Thyroid gland (tissue), 4 donors: ENCODE results near the gene RPL10A. TPM values are rescaled to one million over a fixed set of nuclear protein-coding genes. Genes with fewer than 3 reads are reported as not detected.

Experiments
- DNase-seq, 2 donors: peaks; one replicate each; pipeline ENCODE4 v3.0.0-alpha.2; 2019
- H3K27ac ChIP-seq, 3 donors: fragments of 200-600 bp; sonication (generic); 1 replicate in 2 of 3; 2 replicates in 1 of 3; pipeline ENCODE4 v1.5.1; 2016 to 2019; ENCODE audit warnings: mild to moderate bottlenecking in 1 of 3, moderate library complexity in 1 of 3
- H3K27me3 ChIP-seq: fragments of 200-600 bp; sonication (generic); one replicate; pipeline ENCODE4 v1.5.1; 2019
- H3K36me3 ChIP-seq, 2 donors: fragments of 200-600 bp; sonication (generic); one replicate each; pipeline ENCODE4 v1.5.1; 2016 to 2019
- H3K4me1 ChIP-seq, 2 donors: fragments of 200-600 bp; sonication (generic); one replicate each; pipeline ENCODE4 v1.5.1; 2017 to 2019
- H3K4me3 ChIP-seq, 3 donors: fragments of 200-600 bp; sonication (generic); replicated peaks in 1 of 3; 1 replicate in 2 of 3; 2 replicates in 1 of 3; pipeline ENCODE4 v1.5.1; 2016; ENCODE audit warnings: mild to moderate bottlenecking in 1 of 3
- H3K9me3 ChIP-seq: fragments of 200-600 bp; sonication (generic); one replicate; pipeline ENCODE4 v1.5.1; 2017
- POLR2A ChIP-seq, 2 donors: fragments of 450-650 bp; IDR thresholded peaks; one replicate each; pipeline ENCODE4 v1.6.1; 2017; ENCODE audit warnings: antibody characterized with exemption in 2 of 2, mild to moderate bottlenecking in 2 of 2, moderate library complexity in 1 of 2
- WGBS, 2 donors: methylation state at CpG; one replicate each; pipeline ENCODE4 v1.1.5; 2017; 5-methylcytosine and 5-hydroxymethylcytosine counted together
- intact Hi-C: fragments of 100-400 bp; cut with DNase I; formaldehyde crosslinking; loops from one replicate; pipeline ENCODE4 v1.15.1; 2023
- total RNA-seq, 4 donors: library from RNA; depleted of rRNA; stranded (reverse); fragments of >200 nt; gene quantifications; one replicate each; pipeline ENCODE4 v1.2.3, GENCODE V29; 2016
- TF ChIP-seq, protein P1 (sequence below), 6 experiments: fragments of 200-600 bp in 3 of 6; fragments of 450-650 bp in 3 of 6; sonication (generic) in 3 of 6; IDR thresholded peaks; one replicate each; pipeline ENCODE4 v1.5.1; 2016 to 2019; ENCODE audit warnings: antibody characterized with exemption in 6 of 6, mild to moderate bottlenecking in 2 of 6, inconsistent platforms in 1 of 6, moderate library complexity in 1 of 6

Gene RPL10A
- total RNA-seq, 4 donors from 2014 or later: 1,123 to 2,881 (median 1,235) TPM

DNA sequence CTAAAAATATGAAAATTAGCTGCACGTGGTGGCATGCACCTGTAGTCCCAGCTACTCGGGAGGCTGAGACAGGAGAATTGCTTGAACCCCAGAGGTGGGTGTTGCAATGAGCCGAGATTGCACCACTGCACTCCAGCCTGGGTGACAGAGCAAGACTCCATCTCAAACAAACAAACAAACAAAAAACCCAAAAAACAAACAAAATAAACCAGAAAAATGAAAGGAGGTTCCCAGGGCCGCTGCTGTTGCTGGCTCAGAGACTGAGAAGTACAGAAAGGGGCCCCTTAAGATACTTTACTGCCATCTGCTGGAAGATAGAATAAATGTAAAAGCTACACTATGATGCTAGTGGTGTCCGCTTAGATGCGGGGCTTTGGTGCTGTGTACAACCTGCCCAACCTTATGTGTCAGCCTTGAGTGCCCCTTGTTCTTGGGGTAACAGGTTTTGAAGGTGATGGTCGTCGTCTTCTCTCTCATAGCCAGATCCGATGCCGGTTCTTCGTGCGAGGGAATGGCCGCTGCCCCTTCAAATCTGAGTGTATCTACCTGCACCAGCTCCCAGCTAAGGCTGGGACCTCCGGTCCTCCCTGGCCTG, 18.8 kb upstream of the RPL10A start:
- Histone ChIP-seq H3K4me3 (no peak overlapping the region), H3K36me3 (no peaks in the 10 kb centered on the region), H3K27me3 (no peaks in the 10 kb centered on the region), H3K9me3 (no peaks in the 10 kb centered on the region), H3K4me1 (peaks cover 11 to 18% of the 10 kb centered on the region in 2 donors), H3K27ac (no peak overlapping the region)
- DNase-seq: peak; percentile 19 to 35
- intact Hi-C loops: loop anchor here (5.0 kb wide), 1 partner anchor 152 kb away; the partner anchor contains the start of gene DEF6
- TF ChIP-seq, protein P1, sequence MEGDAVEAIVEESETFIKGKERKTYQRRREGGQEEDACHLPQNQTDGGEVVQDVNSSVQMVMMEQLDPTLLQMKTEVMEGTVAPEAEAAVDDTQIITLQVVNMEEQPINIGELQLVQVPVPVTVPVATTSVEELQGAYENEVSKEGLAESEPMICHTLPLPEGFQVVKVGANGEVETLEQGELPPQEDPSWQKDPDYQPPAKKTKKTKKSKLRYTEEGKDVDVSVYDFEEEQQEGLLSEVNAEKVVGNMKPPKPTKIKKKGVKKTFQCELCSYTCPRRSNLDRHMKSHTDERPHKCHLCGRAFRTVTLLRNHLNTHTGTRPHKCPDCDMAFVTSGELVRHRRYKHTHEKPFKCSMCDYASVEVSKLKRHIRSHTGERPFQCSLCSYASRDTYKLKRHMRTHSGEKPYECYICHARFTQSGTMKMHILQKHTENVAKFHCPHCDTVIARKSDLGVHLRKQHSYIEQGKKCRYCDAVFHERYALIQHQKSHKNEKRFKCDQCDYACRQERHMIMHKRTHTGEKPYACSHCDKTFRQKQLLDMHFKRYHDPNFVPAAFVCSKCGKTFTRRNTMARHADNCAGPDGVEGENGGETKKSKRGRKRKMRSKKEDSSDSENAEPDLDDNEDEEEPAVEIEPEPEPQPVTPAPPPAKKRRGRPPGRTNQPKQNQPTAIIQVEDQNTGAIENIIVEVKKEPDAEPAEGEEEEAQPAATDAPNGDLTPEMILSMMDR (IDR thresholded peaks at IDR 0.05): peak; percentile 45 to 88 (median 72)
- no peak for TF ChIP-seq POLR2A (IDR thresholded peaks at IDR 0.05)
- 31 to 38% methylated on average over 12 to 14 of the region's 14 CpGs for WGBS, 2 donors

DNA sequence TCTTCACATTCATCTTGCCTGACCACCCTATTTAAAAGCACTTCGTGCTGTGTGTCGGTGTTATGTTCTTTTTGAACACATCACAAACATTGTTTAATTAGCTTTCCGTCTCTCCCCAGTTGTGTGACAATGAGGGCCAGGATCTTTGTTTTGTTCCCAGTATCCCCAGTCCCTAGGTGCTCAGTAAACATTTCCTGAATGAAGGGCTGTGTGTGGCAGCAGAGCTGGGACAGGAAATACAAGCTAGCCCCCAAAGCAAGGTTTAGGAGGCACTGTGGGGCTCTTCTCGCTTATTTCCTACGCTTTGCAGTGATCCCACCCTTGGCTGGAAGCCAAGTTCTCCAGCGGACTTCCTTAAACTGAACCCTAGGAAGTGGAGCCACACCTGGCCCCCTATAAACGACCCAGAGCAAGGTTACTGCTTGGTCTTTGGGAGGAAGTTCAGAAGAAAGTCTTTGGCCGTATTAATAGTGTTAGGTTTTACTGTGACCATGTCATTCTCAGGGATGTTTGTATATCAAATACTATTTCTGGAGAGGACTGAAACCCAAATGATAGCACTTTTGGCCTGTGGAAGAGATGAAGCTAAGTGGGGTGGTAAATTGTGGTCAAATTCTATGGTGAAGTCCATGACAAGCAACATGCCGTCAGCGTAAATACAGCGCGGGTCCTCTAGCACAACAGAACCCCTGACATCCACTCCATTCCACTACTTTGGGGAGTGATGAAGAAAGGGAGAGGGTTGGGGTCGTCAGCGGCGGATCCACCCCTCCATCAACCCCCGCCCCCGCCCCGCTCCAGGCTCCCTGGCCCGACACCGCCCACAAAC, 16.6 kb upstream of the RPL10A start:
- H3K9me3 ChIP-seq: no peaks in the 10 kb centered on the region
- WGBS, 2 donors: 15 to 24% methylated on average over 18 to 20 of the region's 20 CpGs
- DNase-seq: peak in 1 of 2 donors; percentile 20
- H3K36me3 ChIP-seq: no peaks in the 10 kb centered on the region
- intact Hi-C loops: loop anchor here (2.0 kb wide), 1 partner anchor 109 kb away; the partner anchor contains the start of gene PPARD
- H3K4me3 ChIP-seq: peak overlapping the region in 1 of 3 donors; percentile 57
- H3K27ac ChIP-seq: peak overlapping the region in 1 of 3 donors; percentile 21
- TF ChIP-seq, protein P1 (IDR thresholded peaks at IDR 0.05): no peak
- no peak for TF ChIP-seq POLR2A (IDR thresholded peaks at IDR 0.05)
- H3K27me3 ChIP-seq: no peaks in the 10 kb centered on the region
- H3K4me1 ChIP-seq: peaks cover 11 to 19% of the 10 kb centered on the region in 2 donors

DNA sequence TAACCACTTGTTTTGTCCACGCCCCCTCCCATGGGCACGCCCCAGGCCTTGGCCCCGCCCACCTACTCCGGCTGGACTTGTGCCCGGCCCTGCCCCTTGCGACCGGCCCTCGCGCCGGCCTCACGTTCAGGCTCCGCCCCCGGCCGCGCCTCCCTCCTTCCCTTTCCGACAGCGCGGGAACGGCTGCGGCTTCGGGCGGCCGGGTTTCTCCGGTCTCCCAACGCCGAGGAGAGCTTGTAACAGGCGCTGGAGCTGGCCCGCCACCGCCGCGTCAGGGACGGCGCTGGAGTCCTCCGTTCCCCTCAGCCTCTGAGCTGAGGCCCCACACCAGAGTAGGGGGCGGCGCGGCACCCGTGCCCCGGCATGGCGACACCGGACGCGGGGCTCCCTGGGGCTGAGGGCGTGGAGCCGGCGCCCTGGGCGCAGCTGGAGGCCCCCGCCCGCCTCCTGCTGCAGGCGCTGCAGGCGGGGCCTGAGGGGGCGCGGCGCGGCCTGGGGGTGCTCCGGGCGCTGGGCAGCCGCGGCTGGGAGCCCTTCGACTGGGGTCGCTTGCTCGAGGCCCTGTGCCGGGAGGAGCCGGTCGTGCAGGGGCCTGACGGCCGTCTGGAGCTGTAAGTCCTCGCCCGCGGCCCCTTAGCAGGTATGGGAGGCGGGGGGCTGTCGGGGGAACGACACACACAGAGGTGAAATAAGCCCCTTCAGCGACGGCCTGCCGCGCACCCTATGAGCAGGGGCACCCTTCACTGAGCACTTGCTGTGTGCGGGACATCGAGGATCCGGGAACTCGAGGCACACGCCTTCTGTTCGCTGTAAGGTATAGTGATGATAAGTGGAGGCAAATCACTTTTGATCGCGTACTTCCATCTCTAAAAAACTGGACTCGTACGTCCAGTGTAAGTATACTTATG, 15.8 kb upstream of the RPL10A start, which contains the start of gene FANCE:
Gene FANCE, plus strand, starts transcription at position 156 of the 908 bp plus-strand sequence. Its CDS starts 208 bp downstream, at position 364.
- Histone ChIP-seq H3K27ac (peak within 1 kb of the TSS in 2 of 3 donors; percentile 51 to 69), H3K36me3 (no peaks in the 10 kb centered on the region), H3K27me3 (no peaks in the 10 kb centered on the region), H3K9me3 (no peaks in the 10 kb centered on the region), H3K4me3 (peak within 1 kb of the TSS; percentile 3 to 60 (median 57)), H3K4me1 (peaks cover 11 to 19% of the 10 kb centered on the region in 2 donors)
- peak in 1 of 2 donors; percentile 68 for TF ChIP-seq POLR2A (IDR thresholded peaks at IDR 0.05)
- TF ChIP-seq, protein P1 (IDR thresholded peaks at IDR 0.05): no peak
- peak; percentile 92 to 94 for DNase-seq
- WGBS, 2 donors: 4 to 10% methylated on average over 15 to 31 of the region's 87 CpGs
- intact Hi-C loops: no loop called here

DNA sequence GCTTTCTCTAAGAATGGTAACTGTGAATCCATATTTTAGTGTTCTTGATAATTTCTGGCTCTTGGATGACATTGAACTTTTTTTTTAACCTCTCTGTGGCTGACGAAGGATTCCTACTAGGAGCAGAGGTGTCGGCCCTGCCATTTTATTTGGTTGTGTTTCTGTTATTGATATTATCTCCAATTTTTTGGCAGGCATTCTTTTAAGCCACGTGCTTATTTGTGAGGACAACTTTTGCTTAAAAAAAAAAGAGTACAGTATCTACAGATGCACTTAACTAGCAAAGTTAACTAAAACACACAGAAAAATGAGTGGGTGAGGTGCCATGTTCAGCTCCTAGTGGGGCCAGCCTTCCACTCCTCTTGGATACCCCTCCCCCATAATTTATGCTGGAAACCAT, 15.0 kb upstream of the RPL10A start:
- no peak overlapping the region for H3K27ac ChIP-seq

More for the DNA sequence above, 15.0 kb upstream of the RPL10A start:
- Histone ChIP-seq H3K9me3 (no peaks in the 10 kb centered on the region), H3K36me3 (no peaks in the 10 kb centered on the region), H3K4me1 (peaks cover 11 to 19% of the 10 kb centered on the region in 2 donors), H3K27me3 (no peaks in the 10 kb centered on the region), H3K4me3 (no peak overlapping the region)
- DNase-seq: no peak
- 50 to 53% methylated on average over 3 of the region's 3 CpGs for WGBS, 2 donors
- no peak for TF ChIP-seq POLR2A (IDR thresholded peaks at IDR 0.05)
- TF ChIP-seq, protein P1 (IDR thresholded peaks at IDR 0.05): no peak
- intact Hi-C loops: no loop called here
